Esophagus squamous epithelium (tissue), 5 donors: ENCODE measurements around the gene NDUFA11. TPM values are rescaled to one million over a fixed set of nuclear protein-coding genes. Genes with fewer than 3 reads are reported as not detected.

ENCODE experiments used
- DNase-seq: peaks from one replicate; lab custom pipeline; 2025; lab: John Stamatoyannopoulos, UW
- H3K27ac ChIP-seq, 4 donors: fragments of 200-600 bp; sonication (generic); one replicate each; pipeline ENCODE4 v1.5.1; 2016 to 2019; ENCODE audit warnings: mild to moderate bottlenecking in 1 of 4
- H3K27me3 ChIP-seq, 4 donors: fragments of 200-600 bp; sonication (generic); 1 replicate in 3 of 4; 2 replicates in 1 of 4; pipeline versions ENCODE4 v1.5.1 to v1.6.0; 2017 to 2021; ENCODE audit warnings: antibody characterized with exemption in 1 of 4
- H3K36me3 ChIP-seq, 3 donors: fragments of 200-600 bp; sonication (generic); one replicate each; pipeline ENCODE4 v1.5.1; 2016 to 2019
- H3K4me1 ChIP-seq, 3 donors: fragments of 200-600 bp; sonication (generic); one replicate each; pipeline ENCODE4 v1.5.1; 2017 to 2019
- H3K4me3 ChIP-seq, 4 donors: fragments of 200-600 bp; sonication (generic); 1 replicate in 3 of 4; 2 replicates in 1 of 4; pipeline ENCODE4 v1.5.1; 2016 to 2019; ENCODE audit warnings: mild to moderate bottlenecking in 2 of 4, moderate library complexity in 1 of 4
- H3K9me3 ChIP-seq, 3 donors: fragments of 200-600 bp; sonication (generic); one replicate each; pipeline ENCODE4 v1.5.1; 2016 to 2019
- CTCF ChIP-seq, 6 experiments: fragments of 450-650 bp in 4 of 6; fragments of 200-600 bp in 2 of 6; sonication (generic) in 2 of 6; IDR thresholded peaks; one replicate each; pipeline ENCODE4 v1.5.1; 2016 to 2019; ENCODE audit warnings: antibody characterized with exemption in 6 of 6, mild to moderate bottlenecking in 4 of 6, moderate library complexity in 4 of 6
- POLR2A ChIP-seq, 4 donors: fragments of 450-650 bp; IDR thresholded peaks; one replicate each; pipeline ENCODE4 v1.6.1; 2017; ENCODE audit warnings: antibody characterized with exemption in 4 of 4, mild to moderate bottlenecking in 4 of 4, moderate library complexity in 3 of 4
- WGBS, 2 donors: methylation state at CpG; one replicate each; pipeline ENCODE4 v1.1.5; 2018; 5-methylcytosine and 5-hydroxymethylcytosine counted together
- intact Hi-C: fragments of 100-400 bp; cut with DNase I; formaldehyde crosslinking; loops from one replicate; pipeline ENCODE4 v1.15.0; 2022
- total RNA-seq, 4 donors: library from RNA; depleted of rRNA; stranded (reverse); fragments of >200 nt; gene quantifications; one replicate each; pipeline ENCODE4 v1.1.0, GENCODE V29; 2016
- donor health status: DM: yes; HTN: yes; CAD: no.

NDUFA11 gene
- total RNA-seq, 4 donors from 2014 or later: 204 to 277 (median 234) TPM

- Histone ChIP-seq H3K27me3 (peaks cover 0 to 54% (median 0%) of the 10 kb centered on the region in 4 donors), H3K36me3 (no peaks in the 10 kb centered on the region), H3K4me3 (no peak overlapping the region), H3K27ac (peak overlapping the region; percentile 45 to 86 (median 64)), H3K4me1 (peaks cover 4 to 49% (median 10%) of the 10 kb centered on the region in 3 donors), H3K9me3 (no peaks in the 10 kb centered on the region)
- intact Hi-C loops: no loop called here
- DNase-seq: no peak
- 34 to 46% methylated on average over 5 to 7 of the region's 9 CpGs for WGBS, 2 donors
- TF ChIP-seq POLR2A (IDR thresholded peaks at IDR 0.05) (no peak), CTCF (IDR thresholded peaks at IDR 0.05) (no peak)
Observed at GRCh38 chr19:5882421-5882968, 21.1 kb downstream of the NDUFA11 start.

- TF ChIP-seq CTCF (IDR thresholded peaks at IDR 0.05) (no peak), POLR2A (IDR thresholded peaks at IDR 0.05) (no peak)
- peak overlapping the region; percentile 45 to 86 (median 68) for H3K27ac ChIP-seq
- intact Hi-C loops: no loop called here
- peaks cover 0 to 60% (median 0%) of the 10 kb centered on the region in 4 donors for H3K27me3 ChIP-seq
- H3K4me1 ChIP-seq: peaks cover 4 to 49% (median 10%) of the 10 kb centered on the region in 3 donors
- no peaks in the 10 kb centered on the region for H3K36me3 ChIP-seq
- H3K4me3 ChIP-seq: no peak overlapping the region
- DNase-seq: no peak
- no peaks in the 10 kb centered on the region for H3K9me3 ChIP-seq
- WGBS, 2 donors: 63% methylated on average over 8 to 15 of the region's 19 CpGs
Observed at GRCh38 chr19:5881543-5882299, 21.9 kb downstream of the NDUFA11 start.

- TF ChIP-seq CTCF (IDR thresholded peaks at IDR 0.05): no peak
- TF ChIP-seq POLR2A (IDR thresholded peaks at IDR 0.05): no peak
- Histone ChIP-seq H3K9me3 (no peaks in the 10 kb centered on the region), H3K4me3 (no peak overlapping the region), H3K27ac (peak overlapping the region; percentile 42 to 68 (median 64)), H3K36me3 (no peaks in the 10 kb centered on the region), H3K4me1 (peaks cover 4 to 49% (median 10%) of the 10 kb centered on the region in 3 donors), H3K27me3 (peaks cover 0 to 60% (median 0%) of the 10 kb centered on the region in 4 donors)
- no peak for DNase-seq
- intact Hi-C loops: no loop called here
- 13 to 25% methylated on average over 4 to 6 of the region's 15 CpGs for WGBS, 2 donors
Observed at GRCh38 chr19:5880604-5881078, 22.9 kb downstream of the NDUFA11 start.

- DNase-seq: no peak
- peak overlapping the region; percentile 42 to 68 (median 64) for H3K27ac ChIP-seq
- peaks cover 0 to 60% (median 0%) of the 10 kb centered on the region in 4 donors for H3K27me3 ChIP-seq
- H3K4me1 ChIP-seq: peaks cover 4 to 49% (median 10%) of the 10 kb centered on the region in 3 donors
- no peaks in the 10 kb centered on the region for H3K36me3 ChIP-seq
- no peak overlapping the region for H3K4me3 ChIP-seq
- no peak for TF ChIP-seq CTCF (IDR thresholded peaks at IDR 0.05)
- TF ChIP-seq POLR2A (IDR thresholded peaks at IDR 0.05): no peak
- H3K9me3 ChIP-seq: no peaks in the 10 kb centered on the region
- intact Hi-C loops: no loop called here
- WGBS, 2 donors: 39% methylated on average over 4 of the region's 6 CpGs; no CpG with 5 or more reads in 1 of the 2 donors
Observed at GRCh38 chr19:5880196-5880595, 23.4 kb downstream of the NDUFA11 start.

- DNase-seq: no peak
- no peaks in the 10 kb centered on the region for H3K36me3 ChIP-seq
- no peak overlapping the region for H3K27ac ChIP-seq
- WGBS, 2 donors: 67 to 72% methylated on average over 4 to 6 of the region's 9 CpGs
- H3K27me3 ChIP-seq: peaks cover 0 to 60% (median 0%) of the 10 kb centered on the region in 4 donors
- TF ChIP-seq POLR2A (IDR thresholded peaks at IDR 0.05) (no peak), CTCF (IDR thresholded peaks at IDR 0.05) (no peak)
- H3K4me1 ChIP-seq: peaks cover 8 to 36% (median 10%) of the 10 kb centered on the region in 3 donors
- H3K4me3 ChIP-seq: no peak overlapping the region
- intact Hi-C loops: no loop called here
- no peaks in the 10 kb centered on the region for H3K9me3 ChIP-seq
Observed at GRCh38 chr19:5877882-5878281, 25.7 kb downstream of the NDUFA11 start.
